Measurements from ENCODE around the gene SPPL2C.

- TF ChIP-seq CTCF (IDR thresholded peaks at IDR 0.05), result no peak
- TF ChIP-seq POLR2A (IDR thresholded peaks at IDR 0.05), result no peak
These were observed 27.0 kb downstream of the SPPL2C start for GRCh38 chr17:45871718-45872117.
